Testis (tissue), 2 donors: Measurements from ENCODE around the gene PRKAR2B.

Source experiments
- POLR2A ChIP-seq: fragments of 450-650 bp; IDR thresholded peaks from one replicate; pipeline ENCODE4 v1.6.1; 2017; ENCODE audit warnings: antibody characterized with exemption, mild to moderate bottlenecking, moderate library complexity
- TF ChIP-seq, protein P1 (sequence below), 3 experiments: fragments of 450-650 bp in 2 of 3; fragments of 200-600 bp in 1 of 3; sonication (generic) in 1 of 3; IDR thresholded peaks; one replicate each; pipeline ENCODE4 v1.5.1; 2016 to 2019; ENCODE audit warnings: antibody characterized with exemption in 3 of 3, mild to moderate bottlenecking in 2 of 3, moderate library complexity in 1 of 3

DNA sequence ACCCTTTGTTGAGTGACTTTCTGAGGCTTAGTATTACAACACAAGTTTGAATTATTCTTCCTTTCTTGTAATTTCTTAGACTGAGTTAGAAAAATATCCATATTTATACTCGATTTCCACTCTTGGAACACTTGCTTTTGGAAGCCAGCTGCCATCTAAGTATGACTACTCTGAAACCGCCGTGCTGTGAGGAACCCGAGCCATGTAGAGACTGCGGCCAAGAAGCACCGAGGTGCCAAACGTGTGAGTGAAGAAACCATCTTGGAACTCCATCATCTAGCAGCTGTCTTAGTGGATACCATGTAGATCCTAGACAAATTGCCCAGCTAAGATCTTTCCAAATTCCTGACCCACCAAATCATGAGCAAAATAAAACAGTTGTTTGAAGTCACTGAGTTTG, 49.7 kb upstream of the PRKAR2B start:
- no peak for TF ChIP-seq POLR2A
- TF ChIP-seq, protein P1, sequence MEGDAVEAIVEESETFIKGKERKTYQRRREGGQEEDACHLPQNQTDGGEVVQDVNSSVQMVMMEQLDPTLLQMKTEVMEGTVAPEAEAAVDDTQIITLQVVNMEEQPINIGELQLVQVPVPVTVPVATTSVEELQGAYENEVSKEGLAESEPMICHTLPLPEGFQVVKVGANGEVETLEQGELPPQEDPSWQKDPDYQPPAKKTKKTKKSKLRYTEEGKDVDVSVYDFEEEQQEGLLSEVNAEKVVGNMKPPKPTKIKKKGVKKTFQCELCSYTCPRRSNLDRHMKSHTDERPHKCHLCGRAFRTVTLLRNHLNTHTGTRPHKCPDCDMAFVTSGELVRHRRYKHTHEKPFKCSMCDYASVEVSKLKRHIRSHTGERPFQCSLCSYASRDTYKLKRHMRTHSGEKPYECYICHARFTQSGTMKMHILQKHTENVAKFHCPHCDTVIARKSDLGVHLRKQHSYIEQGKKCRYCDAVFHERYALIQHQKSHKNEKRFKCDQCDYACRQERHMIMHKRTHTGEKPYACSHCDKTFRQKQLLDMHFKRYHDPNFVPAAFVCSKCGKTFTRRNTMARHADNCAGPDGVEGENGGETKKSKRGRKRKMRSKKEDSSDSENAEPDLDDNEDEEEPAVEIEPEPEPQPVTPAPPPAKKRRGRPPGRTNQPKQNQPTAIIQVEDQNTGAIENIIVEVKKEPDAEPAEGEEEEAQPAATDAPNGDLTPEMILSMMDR (IDR thresholded peaks at IDR 0.05) = no peak
